Cardiac muscle cell (in vitro differentiated cells and primary cell): Measurements from ENCODE around the gene PRAMEF9. TPM values are rescaled to one million over a fixed set of nuclear protein-coding genes. Genes with fewer than 3 reads are reported as not detected.

ENCODE experiments used
- DNase-seq, 2 donors: peaks; one replicate each; pipeline versions ENCODE4 v3.0.0 to v3.0.0-alpha.2; 2010 to 2017; ENCODE audit warnings: low read depth in 1 of 2, low spot score in 1 of 2
- H3K27ac ChIP-seq: fragments of 200-600 bp; sonication (generic); 2 replicates; pipeline ENCODE4 v1.5.1; 2016
- H3K27me3 ChIP-seq: fragments of 200-600 bp; sonication (generic); 2 replicates; pipeline ENCODE4 v1.6.0; 2016; ENCODE audit warnings: control low read depth
- H3K36me3 ChIP-seq: fragments of 200-600 bp; sonication (generic); 2 replicates; pipeline ENCODE4 v1.5.1; 2016; ENCODE audit warnings: control low read depth
- H3K4me1 ChIP-seq: fragments of 200-600 bp; sonication (generic); 2 replicates; pipeline ENCODE4 v1.8.1; 2017; ENCODE audit warnings: low read depth, mild to moderate bottlenecking, mixed run types
- H3K4me3 ChIP-seq: fragments of 200-600 bp; sonication (generic); 2 replicates; pipeline ENCODE4 v1.5.1; 2016; ENCODE audit warnings: mild to moderate bottlenecking
- H3K9me3 ChIP-seq: fragments of 200-600 bp; sonication (generic); 2 replicates; pipeline ENCODE4 v1.5.1; 2017; ENCODE audit warnings: low read depth, mild to moderate bottlenecking, control low read depth
- CTCF ChIP-seq: IDR thresholded peaks from 2 replicates; pipeline ENCODE4 v1.5.1; 2012; ENCODE audit warnings: low read depth, mild to moderate bottlenecking, low read length
- polyA plus RNA-seq: library from polyadenylated mRNA; unstranded; fragments of >200 nt; fragmentation: Nextera tagmentation; extraction: Ambion mirVana; gene quantifications from 2 replicates; pipeline ENCODE4 v1.2.1, GENCODE V29; 2016
- total RNA-seq: library from RNA; depleted of rRNA; stranded (reverse); fragments of >200 nt; gene quantifications from 2 replicates; pipeline ENCODE4 v1.2.3, GENCODE V29; 2016

The PRAMEF9 gene
- total and polyA plus RNA-seq, 2 experiments from 2014 or later: not detected

GRCh38 chr1:13228343-13228781, 56.7 kb downstream of the PRAMEF9 start:
- H3K27me3 ChIP-seq: no peaks in the 10 kb centered on the region
- H3K4me3 ChIP-seq: no peak overlapping the region
- H3K27ac ChIP-seq: no peak overlapping the region
- H3K4me1 ChIP-seq: no peaks in the 10 kb centered on the region
- no peaks in the 10 kb centered on the region for H3K9me3 ChIP-seq
- DNase-seq: no peak
- no peak for TF ChIP-seq CTCF
- H3K36me3 ChIP-seq: no peaks in the 10 kb centered on the region

Other genes starting within 250 kb of the PRAMEF9 start
- gene PRAMEF6, start 224.3 kb upstream of the PRAMEF9 start, total RNA-seq: not detected in 2 replicates
- gene PRAMEF6, start 224.3 kb upstream of the PRAMEF9 start, polyA plus RNA-seq: not detected in 2 replicates
- gene PRAMEF27, start 115.3 kb upstream of the PRAMEF9 start, total RNA-seq: not detected in 2 replicates
- gene PRAMEF27, start 115.3 kb upstream of the PRAMEF9 start, polyA plus RNA-seq: not detected in 2 replicates
- gene HNRNPCL3, start 111.1 kb upstream of the PRAMEF9 start, total RNA-seq: not detected in 2 replicates
- gene HNRNPCL3, start 111.1 kb upstream of the PRAMEF9 start, polyA plus RNA-seq: not detected in 2 replicates
- gene PRAMEF25, start 101.1 kb upstream of the PRAMEF9 start, total RNA-seq: not detected in 2 replicates
- gene PRAMEF25, start 101.1 kb upstream of the PRAMEF9 start, polyA plus RNA-seq: not detected in 2 replicates
- gene HNRNPCL2, start 55.0 kb upstream of the PRAMEF9 start, total RNA-seq: not detected in 2 replicates
- not detected in 2 replicates for gene HNRNPCL2, start 55.0 kb upstream of the PRAMEF9 start, polyA plus RNA-seq
- not detected in 2 replicates for gene PRAMEF26, start 15.8 kb upstream of the PRAMEF9 start, total RNA-seq
- not detected in 2 replicates for gene PRAMEF26, start 15.8 kb upstream of the PRAMEF9 start, polyA plus RNA-seq
- gene HNRNPCL4, start 6.2 kb upstream of the PRAMEF9 start, total RNA-seq: not detected in 2 replicates
- not detected in 2 replicates for gene HNRNPCL4, start 6.2 kb upstream of the PRAMEF9 start, polyA plus RNA-seq
- not detected in 2 replicates for gene PRAMEF13, start 29.6 kb downstream of the PRAMEF9 start, total RNA-seq
- not detected in 2 replicates for gene PRAMEF13, start 29.6 kb downstream of the PRAMEF9 start, polyA plus RNA-seq
- gene PRAMEF18, start 54.3 kb downstream of the PRAMEF9 start, total RNA-seq: not detected in 2 replicates
- gene PRAMEF18, start 54.3 kb downstream of the PRAMEF9 start, polyA plus RNA-seq: not detected in 2 replicates
- gene PRAMEF5, start 82.3 kb downstream of the PRAMEF9 start, total RNA-seq: not detected in 2 replicates
- not detected in 2 replicates for gene PRAMEF5, start 82.3 kb downstream of the PRAMEF9 start, polyA plus RNA-seq
- gene PRAMEF8, start 113.3 kb downstream of the PRAMEF9 start, total RNA-seq: not detected in 2 replicates
- gene PRAMEF8, start 113.3 kb downstream of the PRAMEF9 start, polyA plus RNA-seq: not detected in 2 replicates
- gene PRAMEF33, start 131.7 kb downstream of the PRAMEF9 start, total RNA-seq: not detected in 2 replicates
- gene PRAMEF33, start 131.7 kb downstream of the PRAMEF9 start, polyA plus RNA-seq: not detected in 2 replicates
- gene PRAMEF15, start 143.7 kb downstream of the PRAMEF9 start, total RNA-seq: not detected in 2 replicates
- gene PRAMEF15, start 143.7 kb downstream of the PRAMEF9 start, polyA plus RNA-seq: not detected in 2 replicates
- not detected in 2 replicates for gene PRAMEF14, start 175.3 kb downstream of the PRAMEF9 start, total RNA-seq
- not detected in 2 replicates for gene PRAMEF14, start 175.3 kb downstream of the PRAMEF9 start, polyA plus RNA-seq
- not detected in 2 replicates for gene PRAMEF19, start 200.1 kb downstream of the PRAMEF9 start, total RNA-seq
- gene PRAMEF19, start 200.1 kb downstream of the PRAMEF9 start, polyA plus RNA-seq: not detected in 2 replicates
- gene PRAMEF17, start 217.8 kb downstream of the PRAMEF9 start, total RNA-seq: not detected in 2 replicates
- gene PRAMEF17, start 217.8 kb downstream of the PRAMEF9 start, polyA plus RNA-seq: not detected in 2 replicates
- not detected in 2 replicates for gene PRAMEF20, start 238.6 kb downstream of the PRAMEF9 start, total RNA-seq
- not detected in 2 replicates for gene PRAMEF20, start 238.6 kb downstream of the PRAMEF9 start, polyA plus RNA-seq